CD4-positive, alpha-beta T cell (primary cell): ENCODE data around the gene RLBP1. TPM values are rescaled to one million over a fixed set of nuclear protein-coding genes. Genes with fewer than 3 reads are reported as not detected.

Experiments
- ATAC-seq: fragments of 200-7000 bp; cut with Tn5 transposase; one replicate; pipeline ENCODE4 v1.10.0; 2022; ENCODE audit warnings: mild to moderate bottlenecking; ENCODE audit not compliant: poor library complexity
- CTCF ChIA-PET: fragments of 350-600 bp; sonication (Branson Sonifier 250); formaldehyde crosslinking; loops from one replicate; lab custom pipeline; 2021; ENCODE audit warnings: antibody characterized with exemption, inconsistent platforms; lab: Charles Lee
- POLR2A ChIA-PET: fragments of 350-600 bp; sonication (Branson Sonifier 250); formaldehyde crosslinking; loops from one replicate; lab custom pipeline; 2021; ENCODE audit warnings: antibody characterized with exemption, inconsistent platforms; lab: Charles Lee
- DNase-seq, 14 experiments: peaks; one replicate each; pipeline ENCODE4 v3.0.0-alpha.2; 2013 to 2020; ENCODE audit warnings: mixed read lengths in 2 of 14
- H3K27ac ChIP-seq, 2 donors: one replicate each; pipeline versions ENCODE4 v1.5.1 to v1.7.0; 2013; ENCODE audit warnings: low read length in 2 of 2, low read depth in 1 of 2, mild to moderate bottlenecking in 1 of 2
- H3K27me3 ChIP-seq, 2 experiments: 1 replicate in 1 of 2; 2 replicates in 1 of 2; pipeline versions ENCODE4 v1.6.1 to v1.7.0; 2013; ENCODE audit warnings: low read length in 2 of 2, control low read depth in 1 of 2, mild to moderate bottlenecking in 1 of 2, moderate library complexity in 1 of 2; ENCODE audit not compliant: insufficient read depth in 2 of 2, control insufficient read depth in 1 of 2
- H3K36me3 ChIP-seq: one replicate; pipeline ENCODE4 v1.6.1; 2013; ENCODE audit warnings: low read length, control low read depth; ENCODE audit not compliant: insufficient read depth
- H3K4me1 ChIP-seq: one replicate; pipeline ENCODE4 v1.6.1; 2013; ENCODE audit warnings: low read length, control low read depth; ENCODE audit not compliant: insufficient read depth
- H3K4me3 ChIP-seq: one replicate; pipeline ENCODE4 v1.5.1; 2013; ENCODE audit warnings: mild to moderate bottlenecking, low read length, moderate library complexity
- H3K9me3 ChIP-seq, 2 experiments: 1 replicate in 1 of 2; 2 replicates in 1 of 2; pipeline versions ENCODE4 v1.6.1 to v1.7.0; 2013; ENCODE audit warnings: low read length in 2 of 2, mild to moderate bottlenecking in 2 of 2, control low read depth in 1 of 2, moderate library complexity in 1 of 2; ENCODE audit not compliant: control insufficient read depth in 1 of 2, insufficient read depth in 1 of 2
- H3K27ac Mint-ChIP-seq: one replicate; pipeline ENCODE4 v1.8.0; 2020; ENCODE audit warnings: mixed read lengths
- H3K27me3 Mint-ChIP-seq: one replicate; pipeline ENCODE4 v1.8.0; 2021; ENCODE audit warnings: mixed read lengths
- H3K36me3 Mint-ChIP-seq: one replicate; pipeline ENCODE4 v1.8.0; 2021; ENCODE audit warnings: low read depth, mixed read lengths
- H3K4me1 Mint-ChIP-seq: one replicate; pipeline ENCODE4 v1.8.0; 2021; ENCODE audit warnings: low read depth, mixed read lengths
- H3K4me3 Mint-ChIP-seq: one replicate; pipeline ENCODE4 v1.8.0; 2020; ENCODE audit warnings: mild to moderate bottlenecking, mixed read lengths
- H3K9me3 Mint-ChIP-seq: one replicate; pipeline ENCODE4 v1.8.0; 2020; ENCODE audit warnings: mixed read lengths
- intact Hi-C, 2 experiments: fragments of 100-400 bp; cut with DNase I in 1 of 2; cut with micrococcal nuclease in 1 of 2; formaldehyde crosslinking; loops; one replicate each; pipeline versions ENCODE4 v1.15.1 to v1.9.0; 2023 to 2025; cut with DNase I, micrococcal nuclease
- total RNA-seq, 174 experiments: library from RNA in 2 of 174; stranded (reverse) in 2 of 174; gene quantifications; one replicate each; pipeline ENCODE4 v1.2.3 and lab custom pipeline; 2021 to 2026
- TF ChIP-seq, protein P1 (sequence below): fragments of 200-600 bp; IDR thresholded peaks from one replicate; pipeline ENCODE4 v1.8.0; 2022; ENCODE audit warnings: antibody characterized with exemption, mild to moderate bottlenecking

Gene RLBP1
- total RNA-seq, 2 experiments from 2014 or later: not detected

DNA sequence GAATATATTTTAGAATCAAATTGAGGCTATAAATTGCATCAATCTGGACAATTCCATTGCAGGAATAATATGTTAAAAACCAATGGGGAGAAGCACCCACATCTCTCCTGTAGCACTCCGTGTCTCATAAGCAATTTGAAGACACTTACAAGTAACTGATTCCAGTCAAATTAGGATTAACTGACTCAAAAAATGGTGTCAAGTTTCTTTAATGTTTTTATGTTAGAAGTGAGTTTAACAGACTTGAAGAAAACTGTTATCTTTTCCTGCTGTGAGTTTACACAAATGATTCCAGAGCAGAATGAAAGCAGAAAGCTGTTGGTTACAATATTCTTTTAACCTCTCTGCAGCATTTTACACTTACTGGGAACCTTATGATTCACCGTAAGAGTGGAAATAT is 23.2 kb downstream of the RLBP1 start:
- Histone ChIP-seq H3K36me3 (peaks cover 51% of the 10 kb centered on the region), H3K4me1 (peaks cover under 1% of the 10 kb centered on the region), H3K27me3 (no peaks in the 10 kb centered on the region), H3K4me3 (no peak overlapping the region), H3K27ac (no peak overlapping the region), H3K9me3 (no peaks in the 10 kb centered on the region)
- H3K4me1 Mint-ChIP-seq: peaks cover under 1% of the 10 kb centered on the region
- no peak for ATAC-seq
- no peaks in the 10 kb centered on the region for H3K9me3 Mint-ChIP-seq
- no peak overlapping the region for H3K27ac Mint-ChIP-seq
- no peak for DNase-seq
- TF ChIP-seq, protein P1, sequence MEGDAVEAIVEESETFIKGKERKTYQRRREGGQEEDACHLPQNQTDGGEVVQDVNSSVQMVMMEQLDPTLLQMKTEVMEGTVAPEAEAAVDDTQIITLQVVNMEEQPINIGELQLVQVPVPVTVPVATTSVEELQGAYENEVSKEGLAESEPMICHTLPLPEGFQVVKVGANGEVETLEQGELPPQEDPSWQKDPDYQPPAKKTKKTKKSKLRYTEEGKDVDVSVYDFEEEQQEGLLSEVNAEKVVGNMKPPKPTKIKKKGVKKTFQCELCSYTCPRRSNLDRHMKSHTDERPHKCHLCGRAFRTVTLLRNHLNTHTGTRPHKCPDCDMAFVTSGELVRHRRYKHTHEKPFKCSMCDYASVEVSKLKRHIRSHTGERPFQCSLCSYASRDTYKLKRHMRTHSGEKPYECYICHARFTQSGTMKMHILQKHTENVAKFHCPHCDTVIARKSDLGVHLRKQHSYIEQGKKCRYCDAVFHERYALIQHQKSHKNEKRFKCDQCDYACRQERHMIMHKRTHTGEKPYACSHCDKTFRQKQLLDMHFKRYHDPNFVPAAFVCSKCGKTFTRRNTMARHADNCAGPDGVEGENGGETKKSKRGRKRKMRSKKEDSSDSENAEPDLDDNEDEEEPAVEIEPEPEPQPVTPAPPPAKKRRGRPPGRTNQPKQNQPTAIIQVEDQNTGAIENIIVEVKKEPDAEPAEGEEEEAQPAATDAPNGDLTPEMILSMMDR: no peak
- POLR2A ChIA-PET: no interaction called here
- H3K27me3 Mint-ChIP-seq: no peaks in the 10 kb centered on the region
- H3K36me3 Mint-ChIP-seq: peaks cover 71% of the 10 kb centered on the region
- CTCF ChIA-PET: interaction anchor here (2.1 kb wide), 1 partner anchor 9 kb away, joined by 7 read pairs; no protein-coding TSS in a partner anchor
- intact Hi-C loops: no loop called here
- no peak overlapping the region for H3K4me3 Mint-ChIP-seq

DNA sequence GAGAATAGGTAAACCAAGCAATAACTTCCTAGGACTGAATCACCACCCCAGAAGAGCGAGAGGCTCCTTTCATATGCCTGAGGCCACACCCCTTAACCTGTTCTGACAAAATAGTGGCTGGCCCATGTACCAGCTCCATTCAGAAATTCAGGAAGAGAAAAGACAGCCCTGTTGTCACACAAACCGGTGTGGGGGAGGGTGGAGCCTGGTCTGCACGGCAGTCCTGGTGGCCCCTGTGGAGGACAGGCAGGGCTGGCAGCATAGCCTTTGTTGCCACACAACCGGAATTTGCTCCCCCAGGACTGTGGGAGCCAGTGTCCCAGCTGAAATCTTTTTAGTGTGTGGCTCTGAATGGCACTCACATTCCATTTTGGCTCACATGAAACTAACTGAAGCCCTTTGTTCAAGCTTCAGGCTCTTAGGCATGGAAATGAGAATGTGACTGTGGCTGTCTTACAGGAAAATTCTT is 23.8 kb downstream of the RLBP1 start:
- H3K36me3 Mint-ChIP-seq: peaks cover 77% of the 10 kb centered on the region
- ATAC-seq: no peak
- H3K4me1 Mint-ChIP-seq: no peaks in the 10 kb centered on the region
- Histone ChIP-seq H3K4me1 (no peaks in the 10 kb centered on the region), H3K36me3 (peaks cover 57% of the 10 kb centered on the region), H3K9me3 (no peaks in the 10 kb centered on the region), H3K27ac (no peak overlapping the region), H3K27me3 (no peaks in the 10 kb centered on the region), H3K4me3 (no peak overlapping the region)
- POLR2A ChIA-PET: no interaction called here
- H3K4me3 Mint-ChIP-seq: no peak overlapping the region
- no peak for DNase-seq
- CTCF ChIA-PET: interaction anchor here (2.1 kb wide), 1 partner anchor 9 kb away, joined by 7 read pairs; no protein-coding TSS in a partner anchor
- H3K27ac Mint-ChIP-seq: no peak overlapping the region
- TF ChIP-seq, protein P1: no peak
- intact Hi-C loops: no loop called here
- H3K9me3 Mint-ChIP-seq: no peaks in the 10 kb centered on the region
- no peaks in the 10 kb centered on the region for H3K27me3 Mint-ChIP-seq

DNA sequence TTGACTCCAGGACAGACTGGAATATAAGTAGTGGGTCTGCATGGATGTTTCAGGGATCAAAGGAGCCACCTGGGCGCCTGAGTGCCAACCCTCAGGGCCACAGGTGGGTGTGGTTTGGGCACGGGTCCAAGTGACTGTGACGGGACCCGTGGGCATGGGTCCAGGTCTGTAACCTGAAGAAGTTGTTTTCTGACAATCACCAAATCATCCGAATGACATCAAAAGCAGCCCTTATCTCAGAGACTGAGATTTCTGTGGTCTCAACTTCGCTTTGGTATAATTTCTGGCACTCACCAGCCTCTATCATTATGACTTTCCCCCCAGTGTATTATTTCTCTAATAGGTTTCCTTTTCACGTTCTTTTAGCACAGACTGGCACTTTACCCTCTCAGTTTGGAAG is 24.4 kb downstream of the RLBP1 start:
- ChIA-PET CTCF (interaction anchor here (2.1 kb wide), 1 partner anchor 10 kb away, joined by 7 read pairs; no protein-coding TSS in a partner anchor), POLR2A (no interaction called here)
- no peak overlapping the region for H3K27ac ChIP-seq
- Mint-ChIP-seq H3K36me3 (peaks cover 82% of the 10 kb centered on the region), H3K4me1 (no peaks in the 10 kb centered on the region), H3K27ac (no peak overlapping the region), H3K27me3 (no peaks in the 10 kb centered on the region), H3K9me3 (no peaks in the 10 kb centered on the region), H3K4me3 (no peak overlapping the region)
- ATAC-seq (no peak), DNase-seq (no peak)
- TF ChIP-seq, protein P1: no peak
- H3K9me3 ChIP-seq: no peaks in the 10 kb centered on the region
- peaks cover 63% of the 10 kb centered on the region for H3K36me3 ChIP-seq
- H3K27me3 ChIP-seq: no peaks in the 10 kb centered on the region
- no peak overlapping the region for H3K4me3 ChIP-seq
- intact Hi-C loops: no loop called here
- H3K4me1 ChIP-seq: no peaks in the 10 kb centered on the region
